HG03378 (cell line): ENCODE data around the gene LCE1E.

ENCODE experiments used
- ATAC-seq: cut with Tn5 transposase; IDR thresholded peaks from one replicate; pipeline ENCODE4 v1.9.1; 2021; ENCODE audit warnings: mild to moderate bottlenecking, moderate library complexity; ENCODE audit not compliant: unreplicated experiment

The LCE1E gene

DNA sequence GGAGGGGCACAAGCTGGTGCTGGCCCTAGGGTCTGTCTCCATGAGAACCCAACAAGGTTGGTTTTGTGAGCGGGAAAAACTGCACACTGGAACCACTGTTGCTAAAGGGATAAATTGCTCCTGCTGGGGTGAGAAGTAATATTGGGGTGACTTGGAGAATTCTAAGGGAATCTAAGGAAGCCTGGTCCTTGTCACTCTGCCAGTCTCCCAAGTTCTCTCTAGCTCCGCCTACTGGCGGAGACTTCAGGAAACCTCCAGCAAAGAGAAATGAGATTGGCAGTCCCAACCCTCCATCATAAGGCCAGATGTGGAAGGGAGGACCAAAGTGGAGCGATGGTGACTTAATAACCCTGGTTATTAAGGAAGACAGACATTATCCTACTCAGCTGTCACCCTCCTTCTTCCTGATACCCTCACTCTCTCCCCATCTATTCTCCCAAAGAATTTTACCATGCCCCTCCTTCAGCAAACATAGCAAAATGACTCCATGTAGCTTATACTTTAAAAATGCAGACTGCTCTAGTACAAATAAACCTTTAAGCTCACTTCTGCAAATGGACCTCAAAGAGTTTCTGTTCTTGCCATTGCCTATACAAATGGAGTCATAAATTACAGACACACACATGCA lies 8.4 kb upstream of the LCE1E start:
- ATAC-seq: no peak

DNA sequence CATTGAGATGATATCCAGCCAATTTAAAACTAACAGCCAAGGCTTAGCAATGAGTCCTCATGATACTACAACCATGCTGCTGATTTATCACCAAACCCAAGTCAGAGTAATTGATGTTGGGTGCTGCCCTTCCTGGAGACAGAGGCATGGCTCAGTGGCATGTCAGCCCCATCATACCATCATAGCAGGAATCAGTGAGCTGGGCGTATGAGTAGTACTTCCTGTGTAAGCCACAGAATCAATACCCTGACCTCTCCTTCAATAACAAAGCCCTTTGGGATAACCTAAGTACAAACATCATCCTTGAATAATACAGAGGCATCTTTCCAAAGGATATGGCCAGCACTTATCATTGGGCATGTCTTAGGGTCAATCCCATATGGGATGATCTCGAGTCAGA lies 3.0 kb upstream of the LCE1E start:
- no peak for ATAC-seq

DNA sequence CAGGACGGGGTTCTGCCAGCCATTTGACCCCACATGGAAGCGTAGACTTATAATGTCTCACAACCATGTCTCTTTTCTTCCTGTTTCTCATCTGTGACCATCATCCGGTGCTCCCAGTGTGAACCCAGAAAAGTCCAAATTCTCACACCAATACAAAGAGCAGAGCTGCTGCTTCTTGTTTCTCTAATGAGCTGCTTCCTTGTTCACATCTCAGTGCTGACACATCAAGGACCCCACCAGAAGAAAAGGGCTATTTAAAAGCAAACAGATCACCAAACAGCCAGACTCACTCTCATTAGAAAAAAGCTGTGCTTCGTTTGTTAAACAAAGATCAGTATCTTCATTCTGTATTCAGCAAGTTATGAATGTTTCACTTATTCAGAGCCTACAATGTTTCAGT lies 9.6 kb downstream of the LCE1E start:
- no peak for ATAC-seq

GRCh38 chr1:152796421-152796820 lies 10.4 kb downstream of the LCE1E start, which contains the start of gene LCE1D:
LCE1D (plus strand) TSS chr1:152796721; CDS start chr1:152797795, 1,074 bp downstream.
- ATAC-seq: no peak

GRCh38 chr1:152801333-152801732 lies 15.3 kb downstream of the LCE1E start:
- no peak for ATAC-seq

GRCh38 chr1:152806576-152806975 lies 20.5 kb downstream of the LCE1E start, which contains the start of gene LCE1C:
LCE1C (minus strand) TSS chr1:152806651; CDS start chr1:152805478, 1,173 bp downstream.
- ATAC-seq: no peak

DNA sequence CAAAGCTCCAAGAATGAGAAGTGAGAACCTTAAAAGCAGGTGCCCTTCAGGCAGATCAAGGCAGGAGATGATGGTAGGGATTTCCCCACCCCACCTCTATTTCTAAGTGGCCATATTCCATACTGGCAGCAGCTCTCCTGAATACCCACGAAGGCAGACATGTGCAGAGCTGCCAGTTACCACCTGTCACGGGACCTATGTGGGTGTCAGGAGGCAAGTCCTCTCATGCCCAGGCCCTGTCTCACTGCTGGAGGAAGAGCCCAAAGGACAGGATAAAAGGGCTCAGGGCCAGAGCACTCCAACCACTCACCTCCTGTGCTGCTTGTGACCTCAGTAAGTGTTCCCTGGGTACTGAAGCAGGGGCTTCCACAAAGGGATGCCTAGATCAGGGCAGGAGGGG lies 25.0 kb downstream of the LCE1E start:
- ATAC-seq: no peak

DNA sequence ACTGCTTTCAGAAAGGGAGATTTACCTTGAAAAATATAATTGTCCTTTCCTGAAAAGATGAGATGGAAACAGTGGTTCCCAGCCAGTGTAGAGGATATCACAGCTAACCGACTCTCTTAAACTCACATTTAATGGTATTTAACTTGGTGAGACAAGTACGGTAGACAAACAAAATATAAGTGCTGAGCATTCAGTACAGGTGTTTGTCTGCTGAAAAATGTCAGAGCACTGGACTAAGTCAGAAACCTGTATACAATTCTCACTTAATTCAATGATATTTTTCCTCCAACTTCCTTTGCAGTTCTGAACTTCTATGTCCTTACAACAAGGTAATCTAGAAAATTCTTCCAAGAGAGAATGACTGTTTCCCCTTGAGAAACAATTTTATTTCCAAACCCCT lies 25.6 kb downstream of the LCE1E start, which contains the start of gene LCE1B:
TSS of gene LCE1B (plus strand) at position 301 of the 400 bp plus-strand sequence. CDS start 476 bp downstream, outside the sequence.
- ATAC-seq: no peak

DNA sequence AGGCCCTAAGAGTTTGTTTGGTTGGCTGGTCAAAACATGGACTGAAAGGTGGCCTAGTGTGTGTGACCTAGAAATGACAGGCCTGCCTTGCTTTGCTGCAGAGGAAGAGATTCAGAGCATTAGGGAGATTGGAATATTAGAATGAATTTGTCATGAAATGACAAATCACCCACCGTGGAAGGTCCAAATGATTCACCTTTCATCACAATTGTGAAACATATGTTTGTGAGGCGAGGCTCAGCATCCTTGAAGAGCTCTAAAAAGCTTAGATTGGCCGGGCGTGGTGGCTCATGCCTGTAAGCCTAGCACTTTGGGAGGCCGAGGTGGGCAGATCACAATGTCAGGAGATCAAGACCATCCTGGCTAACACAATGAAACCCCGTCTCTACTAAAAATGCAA lies 31.3 kb downstream of the LCE1E start:
- ATAC-seq: no peak

- ATAC-seq: no peak
These were observed 37.2 kb downstream of the LCE1E start for GRCh38 chr1:152823294-152823693.

- ATAC-seq: no peak
These were observed 38.9 kb downstream of the LCE1E start for GRCh38 chr1:152824964-152825363.

DNA sequence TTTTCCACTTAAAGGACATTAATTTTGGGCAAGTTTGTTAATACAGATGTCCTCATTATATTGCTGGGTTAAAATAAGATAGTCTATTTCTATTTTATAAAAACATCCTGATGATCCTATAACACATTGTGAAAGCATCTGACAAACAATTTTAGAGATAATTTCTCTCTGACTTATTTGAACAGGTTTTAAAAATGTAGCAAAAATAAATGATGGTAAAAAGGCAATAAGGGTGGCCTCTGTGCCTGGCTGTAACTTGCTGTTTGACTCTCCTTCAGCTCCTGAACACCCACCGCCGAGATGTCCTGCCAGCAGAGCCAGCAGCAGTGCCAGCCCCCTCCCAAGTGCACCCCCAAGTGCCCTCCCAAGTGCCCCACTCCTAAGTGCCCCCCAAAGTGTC lies 41.1 kb downstream of the LCE1E start, which contains the start of gene LCE1A:
TSS of gene LCE1A (plus strand) at position 301 of the 400 bp plus-strand sequence. CDS start at position 301, 0 bp downstream.
- ATAC-seq: no peak

DNA sequence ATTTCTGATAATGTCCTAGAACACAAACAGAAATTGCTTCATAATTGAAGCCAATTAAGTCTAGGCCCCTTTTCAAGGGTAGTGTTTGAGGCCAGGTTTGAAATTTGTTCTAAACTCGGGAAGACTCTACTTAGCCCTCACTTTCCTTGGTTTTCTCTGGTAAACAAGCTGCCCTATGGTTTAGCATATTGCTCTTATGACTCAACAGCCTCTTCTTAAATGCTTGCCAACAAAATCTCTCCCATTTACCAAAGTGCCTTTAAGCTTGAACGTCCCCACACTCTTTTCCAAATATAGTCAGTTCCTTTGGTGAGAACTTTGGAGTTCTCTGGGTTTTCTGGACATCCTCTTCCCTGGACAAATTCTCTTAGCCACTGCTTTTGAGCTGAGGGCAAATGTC lies 50.8 kb downstream of the LCE1E start:
- ATAC-seq: no peak
